ENCODE data around the gene PGAM5.

The PGAM5 gene

DNA sequence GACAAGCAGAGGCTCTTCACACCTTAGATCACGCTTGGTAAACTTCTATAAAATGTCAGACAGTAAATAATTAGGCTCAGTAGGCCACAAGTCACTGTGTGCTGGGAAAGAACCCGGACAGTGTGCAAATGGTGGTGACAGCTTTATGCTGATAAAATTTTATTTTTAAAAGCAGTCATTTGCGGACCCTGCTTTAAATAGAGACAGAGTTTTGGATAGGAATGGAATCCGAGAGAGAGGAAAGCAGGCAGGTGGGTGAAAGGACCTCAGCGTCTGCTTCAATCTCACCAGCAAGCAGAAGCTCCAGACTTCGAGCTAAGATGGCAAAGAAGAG, 29.6 kb downstream of the PGAM5 start:
- peaks cover 43% of the 10 kb centered on the region for H3K79me2 ChIP-seq (ENCODE audit: insufficient read depth, low read length)
- H3K27me3 ChIP-seq (ENCODE audit: insufficient read depth, low read length, poor library complexity), result no peaks in the 10 kb centered on the region
- no peaks in the 10 kb centered on the region for H3K4me1 ChIP-seq (ENCODE audit: insufficient read depth, low read length)
- H3K27ac ChIP-seq (ENCODE audit: low read length), result no peak overlapping the region
- H3K4me3 ChIP-seq (ENCODE audit: low read depth in 1 of 2, low read length in 2 of 2), result no peak overlapping the region
- H3K36me3 ChIP-seq (ENCODE audit: insufficient read depth, low read length), result peaks cover 93% of the 10 kb centered on the region
- TF ChIP-seq, protein P1, sequence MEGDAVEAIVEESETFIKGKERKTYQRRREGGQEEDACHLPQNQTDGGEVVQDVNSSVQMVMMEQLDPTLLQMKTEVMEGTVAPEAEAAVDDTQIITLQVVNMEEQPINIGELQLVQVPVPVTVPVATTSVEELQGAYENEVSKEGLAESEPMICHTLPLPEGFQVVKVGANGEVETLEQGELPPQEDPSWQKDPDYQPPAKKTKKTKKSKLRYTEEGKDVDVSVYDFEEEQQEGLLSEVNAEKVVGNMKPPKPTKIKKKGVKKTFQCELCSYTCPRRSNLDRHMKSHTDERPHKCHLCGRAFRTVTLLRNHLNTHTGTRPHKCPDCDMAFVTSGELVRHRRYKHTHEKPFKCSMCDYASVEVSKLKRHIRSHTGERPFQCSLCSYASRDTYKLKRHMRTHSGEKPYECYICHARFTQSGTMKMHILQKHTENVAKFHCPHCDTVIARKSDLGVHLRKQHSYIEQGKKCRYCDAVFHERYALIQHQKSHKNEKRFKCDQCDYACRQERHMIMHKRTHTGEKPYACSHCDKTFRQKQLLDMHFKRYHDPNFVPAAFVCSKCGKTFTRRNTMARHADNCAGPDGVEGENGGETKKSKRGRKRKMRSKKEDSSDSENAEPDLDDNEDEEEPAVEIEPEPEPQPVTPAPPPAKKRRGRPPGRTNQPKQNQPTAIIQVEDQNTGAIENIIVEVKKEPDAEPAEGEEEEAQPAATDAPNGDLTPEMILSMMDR (IDR thresholded peaks at IDR 0.05; ENCODE audit: borderline replicate concordance, extremely low read depth, low read length, poor library complexity, severe bottlenecking), result no peak
- no peak for TF ChIP-seq EZH2 (IDR thresholded peaks at IDR 0.05; ENCODE audit: borderline replicate concordance, low read depth, low read length, severe bottlenecking)
- no peak overlapping the region for H3K4me2 ChIP-seq (ENCODE audit: insufficient read depth, low read length)
- no peak for DNase-seq
- H2AFZ ChIP-seq (ENCODE audit: low read depth, low read length), result no peak overlapping the region
- no peak overlapping the region for H3K9ac ChIP-seq (ENCODE audit: low read depth, low read length)
- ATAC-seq (ENCODE audit: insufficient read depth, low read depth), result no peak
- H4K20me1 ChIP-seq (ENCODE audit: insufficient read depth, low read length), result peaks cover 59% of the 10 kb centered on the region; the same call in 1 of the 2 replicates
- no peaks in the 10 kb centered on the region for H3K9me3 ChIP-seq (ENCODE audit: insufficient read depth, low read length, severe bottlenecking)

DNA sequence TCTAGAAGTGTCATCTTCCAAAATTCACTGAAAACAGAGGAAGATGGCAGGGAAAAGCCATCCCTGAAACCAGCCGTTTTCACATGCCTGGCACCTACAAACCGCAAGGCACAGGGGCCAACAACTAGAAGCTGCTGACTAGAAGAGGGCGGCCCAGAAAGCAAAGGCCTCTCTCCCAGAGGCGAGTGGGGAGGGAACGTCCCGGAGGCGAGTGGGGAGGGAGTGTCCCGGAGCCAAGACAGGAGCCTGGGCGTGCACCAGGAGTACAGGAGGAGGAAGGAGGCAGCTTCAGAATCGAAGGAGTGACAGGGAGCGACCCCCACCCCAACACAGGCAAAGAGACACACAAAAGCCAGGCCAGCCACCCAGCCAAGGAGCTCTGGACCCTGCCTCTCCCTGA, 30.0 kb downstream of the PGAM5 start:
- Histone ChIP-seq H2AFZ (ENCODE audit: low read depth, low read length) (no peak overlapping the region), H3K9me3 (ENCODE audit: insufficient read depth, low read length, severe bottlenecking) (no peaks in the 10 kb centered on the region), H4K20me1 (ENCODE audit: insufficient read depth, low read length) (peaks cover 56% of the 10 kb centered on the region; the same call in 1 of the 2 replicates), H3K9ac (ENCODE audit: low read depth, low read length) (no peak overlapping the region), H3K27ac (ENCODE audit: low read length) (no peak overlapping the region), H3K4me2 (ENCODE audit: insufficient read depth, low read length) (no peak overlapping the region), H3K4me1 (ENCODE audit: insufficient read depth, low read length) (no peaks in the 10 kb centered on the region), H3K36me3 (ENCODE audit: insufficient read depth, low read length) (peaks cover 93% of the 10 kb centered on the region), H3K79me2 (ENCODE audit: insufficient read depth, low read length) (peaks cover 46% of the 10 kb centered on the region), H3K4me3 (ENCODE audit: low read depth in 1 of 2, low read length in 2 of 2) (no peak overlapping the region), H3K27me3 (ENCODE audit: insufficient read depth, low read length, poor library complexity) (no peaks in the 10 kb centered on the region)
- TF ChIP-seq, protein P1 (IDR thresholded peaks at IDR 0.05; ENCODE audit: borderline replicate concordance, extremely low read depth, low read length, poor library complexity, severe bottlenecking), result no peak
- no peak for TF ChIP-seq EZH2 (IDR thresholded peaks at IDR 0.05; ENCODE audit: borderline replicate concordance, low read depth, low read length, severe bottlenecking)
- ATAC-seq (ENCODE audit: insufficient read depth, low read depth), result no peak
- DNase-seq, result no peak

DNA sequence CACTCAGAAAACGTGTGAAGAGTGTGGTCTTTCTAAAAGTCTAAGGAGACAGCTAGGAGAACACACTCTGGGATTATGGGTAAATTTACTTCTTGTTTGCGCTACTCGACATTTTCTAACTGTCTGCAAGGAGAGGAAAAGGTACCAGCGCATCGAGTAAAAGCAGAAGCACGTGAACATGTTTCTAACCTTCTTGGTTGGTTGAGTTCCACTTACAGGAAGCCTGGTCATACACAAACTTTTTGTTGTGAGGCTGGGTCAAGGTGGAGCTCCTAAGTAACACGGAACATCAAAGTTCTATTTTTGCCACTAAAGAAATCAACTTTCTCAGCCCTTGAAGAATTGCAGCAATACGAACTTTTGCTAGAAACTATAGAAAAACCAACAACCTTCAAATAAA, 31.0 kb downstream of the PGAM5 start:
- DNase-seq (no peak), ATAC-seq (ENCODE audit: insufficient read depth, low read depth) (no peak)
- H3K4me2 ChIP-seq (ENCODE audit: insufficient read depth, low read length), result no peak overlapping the region
- peaks cover 52% of the 10 kb centered on the region; the same call in 1 of the 2 replicates for H4K20me1 ChIP-seq (ENCODE audit: insufficient read depth, low read length)
- H3K79me2 ChIP-seq (ENCODE audit: insufficient read depth, low read length), result peaks cover 51% of the 10 kb centered on the region
- H3K4me1 ChIP-seq (ENCODE audit: insufficient read depth, low read length), result no peaks in the 10 kb centered on the region
- H3K9me3 ChIP-seq (ENCODE audit: insufficient read depth, low read length, severe bottlenecking), result no peaks in the 10 kb centered on the region
- no peak overlapping the region for H3K27ac ChIP-seq (ENCODE audit: low read length)
- H3K36me3 ChIP-seq (ENCODE audit: insufficient read depth, low read length), result peaks cover 93% of the 10 kb centered on the region
- H3K9ac ChIP-seq (ENCODE audit: low read depth, low read length), result no peak overlapping the region
- no peak for TF ChIP-seq EZH2 (IDR thresholded peaks at IDR 0.05; ENCODE audit: borderline replicate concordance, low read depth, low read length, severe bottlenecking)
- TF ChIP-seq, protein P1 (IDR thresholded peaks at IDR 0.05; ENCODE audit: borderline replicate concordance, extremely low read depth, low read length, poor library complexity, severe bottlenecking), result no peak
- no peak overlapping the region for H3K4me3 ChIP-seq (ENCODE audit: low read depth in 1 of 2, low read length in 2 of 2)
- no peak overlapping the region for H2AFZ ChIP-seq (ENCODE audit: low read depth, low read length)
- no peaks in the 10 kb centered on the region for H3K27me3 ChIP-seq (ENCODE audit: insufficient read depth, low read length, poor library complexity)

DNA sequence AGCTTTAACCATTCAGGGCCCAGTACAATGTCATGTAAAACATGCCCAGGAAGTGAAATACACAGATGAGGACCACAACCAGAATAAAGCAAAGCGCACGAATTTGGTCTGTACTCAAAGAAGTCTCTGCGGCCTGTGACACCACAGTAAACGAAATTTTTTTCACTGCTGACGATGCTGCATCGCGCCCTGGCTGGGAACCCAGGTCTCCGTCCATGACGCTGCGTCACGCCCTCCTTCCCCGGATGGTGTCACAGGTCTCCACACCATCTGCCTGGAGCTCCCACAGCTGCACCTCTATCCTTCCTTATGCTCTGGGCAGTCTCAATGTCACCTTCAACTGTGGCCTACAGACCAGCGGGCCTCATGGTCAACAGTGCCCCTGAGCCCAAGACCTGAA, 33.2 kb downstream of the PGAM5 start:
- Histone ChIP-seq H3K4me1 (ENCODE audit: insufficient read depth, low read length) (no peaks in the 10 kb centered on the region), H3K9ac (ENCODE audit: low read depth, low read length) (no peak overlapping the region), H3K4me2 (ENCODE audit: insufficient read depth, low read length) (no peak overlapping the region), H3K79me2 (ENCODE audit: insufficient read depth, low read length) (peaks cover 67% of the 10 kb centered on the region), H3K4me3 (ENCODE audit: low read depth in 1 of 2, low read length in 2 of 2) (no peak overlapping the region), H3K27me3 (ENCODE audit: insufficient read depth, low read length, poor library complexity) (no peaks in the 10 kb centered on the region), H3K36me3 (ENCODE audit: insufficient read depth, low read length) (peaks cover 98% of the 10 kb centered on the region), H3K27ac (ENCODE audit: low read length) (no peak overlapping the region), H2AFZ (ENCODE audit: low read depth, low read length) (no peak overlapping the region), H3K9me3 (ENCODE audit: insufficient read depth, low read length, severe bottlenecking) (no peaks in the 10 kb centered on the region), H4K20me1 (ENCODE audit: insufficient read depth, low read length) (peaks cover 49% of the 10 kb centered on the region; the same call in 1 of the 2 replicates)
- DNase-seq, result no peak
- ATAC-seq (ENCODE audit: insufficient read depth, low read depth), result no peak
- TF ChIP-seq, protein P1 (IDR thresholded peaks at IDR 0.05; ENCODE audit: borderline replicate concordance, extremely low read depth, low read length, poor library complexity, severe bottlenecking), result no peak
- no peak for TF ChIP-seq EZH2 (IDR thresholded peaks at IDR 0.05; ENCODE audit: borderline replicate concordance, low read depth, low read length, severe bottlenecking)
